NCI-H2081 treated with DMSO at 0.1 percent for 48 hours (cell line): ENCODE measurements around the gene BEST2.

Experiments
- DNase-seq: peaks from one replicate; lab custom pipeline; 2025; lab: John Stamatoyannopoulos, UW

Gene BEST2

DNA sequence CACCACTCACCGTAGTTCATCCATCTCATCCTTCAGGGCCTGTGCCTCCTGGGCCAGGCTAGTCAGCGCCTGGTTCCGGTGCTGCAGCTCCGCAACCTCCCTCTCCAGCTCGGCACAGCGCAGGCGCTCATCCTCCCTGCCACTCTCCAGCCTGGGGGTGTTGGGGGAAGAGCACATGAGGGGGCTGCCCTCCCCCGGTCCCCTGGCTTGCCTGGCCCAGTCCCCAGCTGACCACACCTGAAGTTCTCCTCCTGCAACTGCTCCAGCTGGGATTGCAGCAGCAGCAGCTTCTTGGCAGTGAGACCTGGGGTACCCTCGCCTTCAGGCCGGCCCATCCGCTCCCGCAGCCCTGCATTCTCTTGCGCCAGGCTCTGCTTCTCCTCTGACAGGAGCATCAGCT lies 19.3 kb downstream of the BEST2 start:
- no peak for DNase-seq

DNA sequence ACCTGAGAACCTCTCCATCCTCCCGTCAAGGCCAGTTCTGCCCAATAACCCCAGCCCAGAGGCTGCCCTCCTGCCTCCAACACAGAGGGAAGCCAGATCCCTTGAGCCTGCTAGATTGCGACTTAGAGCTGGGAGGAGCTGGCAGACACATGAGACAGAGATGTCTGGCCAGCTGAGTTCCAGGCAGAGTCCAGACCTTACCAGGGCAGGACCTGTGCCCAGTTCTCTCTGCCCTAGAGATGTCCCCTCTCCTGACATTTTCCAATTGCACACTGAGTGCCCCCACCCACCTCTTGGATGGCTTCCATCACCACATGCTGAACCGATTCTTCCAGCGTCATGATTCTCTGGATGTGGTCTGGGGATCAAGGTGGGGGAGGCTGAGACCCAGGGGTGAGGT lies 20.7 kb downstream of the BEST2 start:
- DNase-seq = no peak

DNA sequence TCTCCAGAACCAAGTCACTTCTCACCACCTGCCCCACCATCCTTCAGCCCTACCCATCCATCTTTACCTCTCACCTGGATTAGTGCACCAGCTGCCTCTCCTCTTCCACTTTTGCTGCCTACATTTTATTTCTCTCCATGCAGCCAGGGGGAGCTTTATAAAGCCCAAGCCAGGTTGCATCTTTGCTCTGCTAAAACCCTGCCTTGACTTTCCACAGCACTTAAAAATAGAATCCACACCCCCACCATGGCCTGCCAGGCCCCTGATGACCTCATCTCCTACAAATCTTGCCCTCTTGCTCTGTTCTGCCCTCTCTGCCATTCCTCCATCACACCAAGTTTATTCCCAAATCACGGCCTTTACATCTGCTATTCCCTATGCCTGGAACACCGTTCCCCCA lies 22.0 kb downstream of the BEST2 start:
- no peak for DNase-seq

DNA sequence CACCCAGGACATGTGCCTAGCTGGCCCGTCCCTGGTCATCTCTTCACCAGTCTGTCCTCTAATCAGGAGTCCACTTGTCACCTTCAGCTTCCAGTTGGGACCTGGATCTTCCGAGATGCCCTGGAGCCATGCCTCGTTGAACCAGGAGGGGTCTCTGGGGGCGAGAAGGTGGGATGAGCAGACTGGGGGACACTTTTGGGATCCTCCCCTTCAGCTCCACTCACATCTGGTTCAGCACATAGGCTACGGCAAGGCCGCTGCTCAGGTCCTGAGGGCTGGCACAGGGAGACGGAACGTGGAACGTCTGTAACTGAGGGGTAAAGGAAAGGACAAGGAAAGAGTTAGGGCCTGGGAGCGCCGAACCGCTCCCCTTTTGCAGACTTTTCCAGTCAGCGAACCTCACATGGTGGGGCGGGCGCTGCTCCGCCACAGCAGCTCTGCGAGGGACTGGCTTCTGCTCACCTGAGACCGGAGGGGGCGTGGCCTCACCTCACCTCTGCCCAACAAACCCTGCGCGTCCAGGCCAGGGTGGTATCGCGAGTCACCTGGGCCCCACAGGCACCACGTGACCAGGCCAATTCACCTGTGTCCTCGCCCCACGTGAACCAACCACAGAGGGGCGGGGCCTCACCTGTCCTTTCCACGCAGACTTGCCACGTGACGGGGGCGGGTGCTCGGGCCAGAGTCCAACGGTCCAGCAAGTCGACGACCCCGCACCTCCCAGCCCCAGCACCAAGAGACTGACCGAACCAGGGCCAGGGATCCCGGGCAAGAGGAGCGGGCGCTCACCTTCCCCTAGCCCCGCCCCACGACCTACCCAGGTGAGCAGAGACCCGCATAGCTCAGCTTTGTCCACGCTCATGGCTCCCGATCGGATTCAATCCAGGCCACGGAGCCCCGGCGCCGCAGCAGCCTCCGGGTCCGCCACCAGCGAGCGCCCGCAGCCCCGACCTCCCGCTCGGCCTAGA lies 23.3 kb downstream of the BEST2 start, which contains the start of gene HOOK2:
Gene HOOK2 (minus strand): TSS at position 965 of the 968 bp plus-strand sequence. CDS start 103 bp downstream, at position 862.
- no peak for DNase-seq

DNA sequence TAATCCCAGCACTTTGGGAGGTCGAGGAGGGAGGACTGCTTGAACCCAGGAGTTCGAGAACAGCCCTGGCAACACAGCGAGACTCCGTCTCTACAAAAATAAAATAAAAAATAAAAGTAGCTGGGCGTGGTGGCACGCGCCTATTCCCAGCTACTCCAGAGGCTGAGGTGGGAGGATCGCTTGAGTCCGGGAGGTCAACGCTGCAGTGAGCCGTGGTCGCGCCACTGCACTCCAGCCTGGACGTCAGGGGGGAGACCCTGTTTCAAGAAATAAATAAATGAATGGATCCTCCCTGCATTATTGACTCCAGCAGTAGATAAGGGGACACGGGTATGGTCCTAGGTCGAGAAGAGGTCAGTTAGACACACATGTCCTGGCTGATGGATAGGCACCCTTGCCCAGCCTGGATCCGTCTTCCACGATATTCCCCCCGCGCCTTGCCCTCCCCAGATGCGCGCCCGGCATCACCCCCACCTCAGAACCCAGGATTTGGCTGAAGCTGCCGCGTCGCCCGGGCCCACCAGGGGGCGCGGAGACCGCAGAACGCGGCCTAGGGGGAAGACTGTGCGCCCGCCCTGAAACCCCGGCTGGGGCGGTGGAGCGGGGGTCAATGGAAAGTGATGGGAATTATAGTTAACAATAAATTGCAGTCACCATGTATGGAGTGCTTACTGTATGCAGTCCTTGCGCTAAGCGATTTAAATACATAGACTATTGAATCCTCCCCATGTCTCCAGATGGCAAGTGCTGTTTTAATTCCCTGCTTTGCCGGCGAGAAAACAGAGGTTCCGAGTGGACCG lies 25.8 kb downstream of the BEST2 start:
- DNase-seq = peak; percentile 33

DNA sequence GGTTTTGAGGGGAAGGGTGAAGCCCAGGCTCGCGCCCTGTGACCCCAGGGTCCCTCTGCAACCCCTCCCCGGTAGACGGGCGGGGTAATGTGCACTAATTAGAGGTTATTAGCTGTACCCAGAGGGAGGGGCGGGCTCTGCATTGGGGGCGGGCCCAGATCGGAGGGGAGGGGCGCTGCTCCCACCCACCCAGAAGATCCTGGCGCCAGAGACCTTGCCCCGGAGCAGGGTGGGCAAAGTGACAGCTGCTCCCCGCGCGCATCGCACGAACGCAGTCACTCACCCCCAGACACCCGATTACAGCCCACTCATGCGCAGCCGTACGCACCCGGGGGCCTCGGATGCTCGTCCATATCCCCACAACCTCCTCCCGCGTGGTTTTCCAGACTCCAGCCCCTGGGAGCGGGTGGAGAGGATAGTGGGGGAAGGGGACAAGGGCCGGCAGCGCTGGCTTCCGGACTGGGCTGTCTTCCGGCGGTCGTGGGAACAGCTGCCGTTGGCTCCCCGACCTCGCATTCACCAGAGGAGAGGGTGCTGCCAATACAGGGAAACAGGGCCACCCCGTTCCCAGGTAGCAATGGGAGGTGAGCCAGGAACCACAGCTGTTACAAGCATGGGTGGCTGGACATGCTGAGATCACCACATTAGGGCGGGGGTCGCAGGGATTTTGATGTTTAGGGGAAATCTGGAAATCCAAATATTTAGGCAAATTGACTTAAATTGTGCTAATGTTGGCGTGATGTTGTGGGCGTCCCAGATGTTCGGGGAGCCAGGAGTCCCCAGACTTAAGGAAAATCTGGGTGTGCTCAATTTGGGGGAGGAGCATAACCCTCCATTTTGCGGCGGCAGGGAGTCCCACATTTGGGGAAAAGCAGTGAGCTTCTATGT lies 26.7 kb downstream of the BEST2 start:
- peak; percentile 71 for DNase-seq

DNA sequence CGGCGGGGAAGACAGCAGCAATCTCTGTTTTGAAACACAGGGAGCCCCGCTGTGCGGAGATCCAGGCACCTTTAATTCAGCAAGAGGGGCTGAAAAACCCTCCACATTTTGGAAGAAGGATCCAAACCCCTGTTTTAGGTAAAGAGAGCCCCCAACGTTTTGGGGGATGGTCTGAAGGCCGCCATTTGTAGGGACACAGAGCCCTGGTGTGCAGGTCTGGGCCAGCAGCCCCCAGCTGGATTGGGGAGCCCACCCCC lies 27.2 kb downstream of the BEST2 start:
- no peak for DNase-seq

DNA sequence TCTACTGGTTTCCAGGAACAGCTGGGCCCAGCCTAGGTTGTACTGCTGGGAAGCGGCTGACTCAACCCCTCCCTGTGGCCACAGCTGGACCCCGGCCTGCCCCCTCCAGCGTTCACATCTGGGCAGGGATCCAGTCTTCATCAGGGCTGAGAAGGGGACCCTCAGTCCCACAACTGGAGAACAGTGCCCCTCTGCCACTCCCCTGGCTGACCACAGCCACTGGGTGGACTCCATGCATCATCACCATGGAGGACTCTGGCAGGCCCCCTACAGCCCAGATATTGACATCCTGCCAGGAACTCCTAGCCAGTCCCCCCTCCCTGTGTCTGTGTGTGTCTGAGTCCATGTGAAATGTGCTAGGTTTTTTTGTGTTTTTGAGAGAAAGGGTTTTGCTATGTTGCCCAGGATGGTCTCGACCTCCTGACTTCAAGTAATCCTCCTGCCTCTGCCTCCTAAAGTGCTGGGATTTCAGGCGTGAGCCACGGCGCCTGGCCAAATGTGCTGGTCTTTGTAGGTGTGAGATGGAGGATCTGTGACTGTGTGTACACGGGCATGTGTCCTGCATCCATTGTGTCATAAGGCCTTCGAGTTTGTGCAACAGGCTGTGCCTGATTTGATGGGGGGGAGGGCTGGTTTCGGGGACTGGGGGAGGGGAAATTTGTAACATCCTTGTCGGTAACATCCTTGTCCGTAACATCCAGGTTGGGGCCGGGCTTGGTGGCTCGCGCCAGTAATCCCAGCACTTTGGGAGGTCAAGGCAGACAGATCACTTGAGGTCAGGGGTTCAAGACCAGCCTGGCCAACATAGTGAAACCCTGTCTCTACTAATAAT lies 27.8 kb downstream of the BEST2 start:
- DNase-seq = no peak

DNA sequence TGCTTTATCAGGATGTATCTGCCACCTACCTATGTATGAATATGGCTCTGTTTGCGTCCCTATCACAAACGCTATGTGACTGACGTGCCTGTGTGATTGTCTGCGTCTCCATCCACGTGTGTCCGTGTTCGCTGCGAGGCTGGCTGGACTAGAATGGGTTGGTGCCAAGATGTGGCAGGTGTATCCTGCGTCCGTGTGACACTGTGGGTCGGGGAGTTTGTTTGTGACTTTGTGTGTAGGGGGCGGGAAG lies 30.5 kb downstream of the BEST2 start:
- no peak for DNase-seq

DNA sequence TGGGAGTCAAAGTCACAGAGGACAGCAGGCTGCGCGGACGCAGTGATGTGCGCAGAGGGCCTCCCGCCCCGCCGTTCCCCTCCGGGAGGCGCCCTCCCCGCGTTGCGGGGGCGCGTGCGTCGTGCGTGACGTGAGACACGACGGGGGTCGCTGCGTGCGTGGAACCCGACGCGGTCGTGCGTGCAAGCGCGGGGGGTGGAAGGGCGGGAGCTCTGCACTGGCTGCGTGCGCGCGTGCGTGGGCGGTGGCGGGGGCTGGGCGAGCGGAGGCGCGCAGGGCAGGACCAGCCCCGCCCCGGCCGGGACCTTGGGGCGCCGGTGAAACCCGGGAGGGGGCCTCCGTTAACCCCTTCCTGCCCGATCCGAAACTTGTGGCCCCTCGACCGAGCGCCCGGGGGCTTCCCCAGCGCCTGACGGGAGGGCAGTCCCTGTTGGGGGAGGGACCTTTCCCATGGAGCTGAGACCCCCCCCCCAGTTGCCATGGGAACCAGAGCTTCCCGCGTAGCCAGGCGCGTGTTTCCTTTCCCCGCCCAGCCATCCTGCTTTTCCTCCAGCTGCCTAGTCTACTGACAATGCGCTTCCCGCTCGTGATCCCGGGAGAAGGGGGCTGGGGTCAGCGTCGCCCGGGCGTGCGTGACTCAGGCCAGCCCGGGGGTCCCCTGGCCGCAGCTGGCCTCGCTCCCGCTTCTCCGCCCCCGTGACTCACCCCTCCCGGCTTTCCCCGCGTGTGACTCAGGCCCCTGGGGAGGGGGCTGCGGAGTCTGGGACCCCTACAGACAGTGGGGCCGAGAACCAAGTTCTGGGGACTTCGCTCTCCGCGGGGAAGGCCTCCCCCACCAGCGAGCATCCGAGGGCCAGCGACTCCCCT lies 31.1 kb downstream of the BEST2 start:
- peak; percentile 26 for DNase-seq

DNA sequence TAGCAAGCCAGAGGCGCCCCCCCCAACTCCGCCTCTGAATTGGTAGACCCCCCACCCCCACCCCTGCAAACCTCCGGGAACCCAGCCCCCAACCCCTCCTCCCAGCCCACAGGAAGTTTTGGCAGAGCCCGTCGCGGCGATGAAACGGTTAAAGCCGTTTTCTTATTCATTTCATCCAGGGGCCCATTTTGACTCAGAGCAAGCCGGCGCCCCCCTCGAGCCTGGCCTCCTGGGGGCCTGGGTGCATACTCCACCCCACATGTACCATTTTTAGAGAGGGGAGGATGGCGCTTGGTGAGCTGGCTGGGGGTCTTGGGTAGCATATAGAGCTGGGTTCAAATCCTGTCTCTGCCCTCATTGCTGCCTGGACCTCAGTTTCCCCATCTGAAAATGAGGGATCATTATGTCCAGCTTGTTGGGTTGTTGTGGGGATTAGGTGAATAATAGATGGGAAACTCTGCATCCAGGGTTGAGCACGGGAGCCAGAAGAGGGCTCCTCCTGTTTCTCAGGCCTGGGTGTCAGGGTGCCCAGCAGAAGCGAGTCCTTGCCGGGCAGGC lies 31.8 kb downstream of the BEST2 start:
- DNase-seq = no peak

DNA sequence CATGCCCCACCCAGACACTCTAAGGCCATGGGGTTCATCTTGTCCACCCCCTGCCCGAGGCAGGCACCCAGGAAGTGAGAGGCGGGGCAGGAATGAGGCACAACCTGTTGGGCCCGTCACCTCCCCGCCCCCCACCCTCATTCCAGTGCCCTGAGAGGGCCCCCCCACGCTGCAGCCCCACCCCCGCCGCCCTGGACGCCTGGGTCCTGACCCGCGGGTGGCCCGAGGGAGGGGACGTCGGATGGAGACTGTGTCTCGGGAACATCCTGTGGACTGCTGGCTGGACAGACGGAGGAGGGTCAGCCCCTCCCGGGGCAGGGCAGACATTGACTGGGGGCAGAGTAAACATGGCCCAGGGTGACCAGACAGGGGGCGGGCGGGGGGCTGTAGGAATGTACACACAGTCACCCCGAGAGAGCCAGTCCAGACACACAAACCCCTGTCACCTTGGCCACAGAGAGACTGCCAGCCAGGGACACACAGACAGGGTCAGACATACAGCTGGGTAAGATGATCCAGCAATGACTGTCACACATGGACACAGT lies 32.3 kb downstream of the BEST2 start:
- DNase-seq = no peak

DNA sequence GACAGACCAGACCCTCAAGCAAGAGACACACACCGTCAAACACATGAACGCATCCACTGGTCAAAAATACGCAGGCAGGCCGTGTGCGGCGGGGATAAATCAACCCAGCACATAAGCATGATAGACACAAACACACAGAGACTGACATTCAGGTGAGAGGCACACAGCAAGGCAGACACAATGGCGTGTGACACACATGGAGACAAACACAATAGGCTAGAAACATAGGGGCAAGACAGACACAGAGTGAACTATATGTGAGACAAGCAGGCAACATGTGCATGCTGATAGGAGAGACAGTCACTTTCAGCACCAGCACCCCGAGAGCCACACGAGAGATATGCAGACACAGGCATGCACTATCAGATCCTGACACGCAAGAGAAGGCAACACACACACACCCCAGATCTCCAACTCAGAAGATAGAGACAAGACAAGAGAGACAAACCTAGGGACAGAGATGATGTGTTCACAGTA lies 32.8 kb downstream of the BEST2 start:
- DNase-seq = no peak

DNA sequence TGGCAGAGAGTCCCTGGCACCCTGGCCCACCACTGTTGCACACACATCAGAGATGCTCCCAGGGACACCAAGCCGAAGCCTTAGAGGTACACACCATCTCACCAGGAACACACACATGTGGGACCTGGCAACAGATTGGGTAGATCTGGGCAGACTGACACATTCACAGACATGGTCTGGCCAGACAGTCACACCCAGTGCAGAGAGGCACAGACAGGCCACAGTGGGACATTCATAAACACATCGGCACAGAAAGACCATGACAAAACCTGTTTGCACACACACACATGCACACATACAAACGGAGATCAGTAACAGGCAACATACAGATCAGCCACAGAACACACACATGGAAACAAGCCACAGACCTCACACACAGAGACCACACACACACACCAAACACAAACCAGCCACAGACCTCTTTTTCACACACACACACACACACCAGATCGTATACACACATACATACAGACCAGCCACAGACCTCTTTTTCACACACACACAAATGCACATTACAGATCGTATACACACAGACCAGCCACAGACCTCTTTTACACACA lies 33.4 kb downstream of the BEST2 start:
- no peak for DNase-seq

DNA sequence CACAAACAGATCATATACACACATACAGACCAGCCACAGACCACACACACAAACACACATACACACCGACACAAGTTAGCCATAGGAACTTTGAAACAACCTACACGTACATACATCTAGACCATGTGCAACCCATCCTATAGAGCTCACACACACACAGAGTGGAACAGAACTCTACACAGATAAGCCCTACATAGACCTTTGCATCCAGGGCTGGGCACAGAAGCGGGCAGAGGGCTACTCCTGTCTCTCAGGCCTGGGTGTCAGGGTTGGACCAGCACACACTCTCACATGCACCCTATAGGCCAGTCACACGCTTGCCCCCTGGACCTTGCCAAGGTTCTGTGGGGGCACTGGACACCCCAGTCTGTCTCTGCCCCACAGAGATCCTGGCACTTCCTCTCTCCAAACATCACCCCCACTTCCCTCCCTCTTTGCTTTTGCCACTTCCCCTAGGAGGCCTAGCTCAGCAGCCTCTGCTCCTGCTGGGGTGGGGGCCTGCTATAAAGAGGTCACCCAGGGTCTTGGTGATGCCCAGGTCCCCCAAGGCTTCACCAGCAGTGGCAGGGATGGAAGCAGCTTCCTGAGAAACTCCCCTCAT lies 33.9 kb downstream of the BEST2 start:
- DNase-seq = no peak

DNA sequence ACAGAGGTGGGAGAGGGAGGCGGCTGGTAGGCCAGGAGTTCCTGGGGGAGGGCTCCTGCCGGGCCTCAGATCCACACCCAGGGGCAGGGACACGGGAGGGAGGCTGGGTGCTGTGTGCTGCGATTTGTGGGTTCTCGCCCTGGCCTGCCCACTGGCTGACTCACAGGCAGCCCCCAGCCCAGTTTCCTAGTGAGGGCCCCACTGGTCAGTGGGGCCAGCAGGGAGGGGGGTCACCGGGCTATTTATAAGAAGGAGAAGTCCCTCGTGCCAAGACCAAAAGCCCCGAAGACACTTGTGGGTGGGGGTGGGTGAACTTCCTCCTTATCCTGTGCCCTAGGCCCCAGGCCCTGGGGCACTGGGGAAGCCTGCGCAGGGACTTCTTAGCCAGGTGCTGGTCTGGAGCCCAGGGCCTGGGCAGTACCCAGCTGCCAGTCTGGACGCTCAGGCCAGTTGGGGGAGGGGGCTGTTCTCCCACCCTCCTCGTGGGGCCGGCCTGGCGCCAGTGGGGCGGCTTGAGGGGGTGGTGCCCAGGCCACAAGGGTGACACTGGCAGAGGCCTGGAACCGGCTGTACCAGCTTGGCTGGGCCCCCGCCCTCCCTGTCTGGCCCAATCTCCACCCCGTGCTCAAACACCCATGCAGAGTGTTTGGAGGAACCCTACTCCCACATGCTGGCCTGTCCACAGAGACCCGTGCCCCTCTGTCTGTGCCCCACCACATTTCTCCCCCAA lies 34.7 kb downstream of the BEST2 start:
- no peak for DNase-seq

DNA sequence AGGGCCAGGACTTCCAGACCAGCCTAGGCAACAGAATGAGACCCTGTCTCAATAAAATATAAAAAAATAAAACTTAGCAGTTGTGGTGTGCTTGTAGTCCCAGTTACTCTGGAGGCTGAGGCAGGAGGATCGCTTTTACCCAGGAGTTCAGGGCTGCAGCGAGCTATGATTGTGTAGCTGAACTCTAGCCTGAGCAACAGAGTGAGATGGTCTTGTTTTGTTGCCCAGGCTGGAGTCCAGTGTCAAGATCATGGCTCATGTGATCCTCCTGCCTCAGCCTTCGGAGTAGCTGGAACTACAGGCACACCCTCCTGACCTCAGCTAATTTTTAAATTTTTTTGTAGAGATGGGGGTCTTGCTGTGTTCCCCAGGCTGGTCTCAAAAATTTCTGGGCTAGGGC lies 35.4 kb downstream of the BEST2 start:
- no peak for DNase-seq

DNA sequence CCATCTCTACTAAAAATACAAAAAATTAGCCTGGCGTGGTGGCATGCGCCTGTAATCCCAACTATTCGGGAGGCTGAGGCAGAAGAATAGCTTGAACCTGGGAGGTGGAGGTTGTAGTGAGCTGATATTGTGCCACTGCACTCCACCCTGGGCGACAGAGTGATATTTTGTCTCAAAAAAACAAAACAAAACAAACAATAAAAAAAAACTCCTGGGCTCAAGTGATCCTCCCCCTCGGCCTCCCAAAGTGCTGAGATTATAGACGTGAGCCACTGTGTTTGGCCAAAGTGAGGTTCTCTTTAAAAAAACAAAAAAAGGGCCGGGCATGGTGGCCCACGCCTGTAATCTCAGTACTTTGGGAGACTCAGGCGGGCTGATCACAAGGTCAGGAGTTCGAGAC lies 35.9 kb downstream of the BEST2 start:
- no peak for DNase-seq
